RWPE2 (cell line): Measurements from ENCODE around the gene LRRC30.

ENCODE experiments used
- ATAC-seq: fragments of 200-7000 bp; cut with Tn5 transposase; 3 replicates; pipeline ENCODE4 v1.9.1; 2021; ENCODE audit warnings: low read depth
- DNase-seq: peaks from one replicate; pipeline ENCODE4 v3.0.0-alpha.2; 2020; ENCODE audit warnings: low spot score
- H3K27ac ChIP-seq: fragments of 450-650 bp; 2 replicates; pipeline ENCODE4 v1.5.1; 2017; ENCODE audit warnings: mild to moderate bottlenecking; ENCODE audit not compliant: poor library complexity, severe bottlenecking
- H3K27me3 ChIP-seq: fragments of 250-450 bp; sonication (Bioruptor Pico); 2 replicates; pipeline ENCODE4 v1.5.1; 2021; ENCODE audit warnings: mild to moderate bottlenecking, moderate library complexity; ENCODE audit not compliant: insufficient read depth, poor library complexity, severe bottlenecking
- H3K36me3 ChIP-seq: fragments of 250-450 bp; sonication (Bioruptor Pico); 2 replicates; pipeline ENCODE4 v1.5.1; 2020; ENCODE audit warnings: low read depth, mild to moderate bottlenecking, moderate library complexity
- H3K4me1 ChIP-seq: fragments of 250-450 bp; sonication (Bioruptor Pico); 2 replicates; pipeline ENCODE4 v1.5.1; 2021; ENCODE audit warnings: mild to moderate bottlenecking, moderate library complexity; ENCODE audit not compliant: insufficient read depth, poor library complexity, severe bottlenecking
- H3K4me3 ChIP-seq: fragments of 250-450 bp; sonication (Bioruptor Pico); 2 replicates; pipeline ENCODE4 v1.5.1; 2021; ENCODE audit warnings: mild to moderate bottlenecking, moderate library complexity; ENCODE audit not compliant: severe bottlenecking
- H3K9me3 ChIP-seq: fragments of 250-450 bp; sonication (Bioruptor Pico); 2 replicates; pipeline ENCODE4 v1.5.1; 2021; ENCODE audit warnings: mild to moderate bottlenecking, moderate library complexity; ENCODE audit not compliant: severe bottlenecking
- TF ChIP-seq, protein P1 (sequence below): fragments of 450-650 bp; IDR thresholded peaks from one replicate; pipeline ENCODE4 v1.5.1; 2017; ENCODE audit warnings: mild to moderate bottlenecking, moderate library complexity; ENCODE audit not compliant: poor library complexity, severe bottlenecking

Gene LRRC30

DNA sequence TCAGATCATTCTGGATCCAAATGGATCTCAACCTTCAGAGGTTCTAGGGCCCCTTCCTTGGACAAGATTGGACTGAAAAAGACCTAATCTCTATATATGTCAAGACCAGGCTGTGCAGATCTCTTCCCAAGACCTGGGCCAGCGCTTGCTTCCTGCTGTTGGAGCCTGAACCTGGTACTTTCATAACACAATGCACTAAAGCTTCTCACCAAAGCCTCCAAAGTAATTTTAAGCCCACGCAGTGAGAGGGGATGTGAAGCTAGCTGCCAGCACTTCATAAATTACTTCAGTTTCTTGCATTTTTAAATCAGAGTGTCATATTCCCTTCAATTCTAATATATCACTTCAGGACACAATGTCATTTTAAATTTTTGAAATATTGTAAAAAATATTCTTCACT is 50.7 kb downstream of the LRRC30 start:
- TF ChIP-seq, protein P1, sequence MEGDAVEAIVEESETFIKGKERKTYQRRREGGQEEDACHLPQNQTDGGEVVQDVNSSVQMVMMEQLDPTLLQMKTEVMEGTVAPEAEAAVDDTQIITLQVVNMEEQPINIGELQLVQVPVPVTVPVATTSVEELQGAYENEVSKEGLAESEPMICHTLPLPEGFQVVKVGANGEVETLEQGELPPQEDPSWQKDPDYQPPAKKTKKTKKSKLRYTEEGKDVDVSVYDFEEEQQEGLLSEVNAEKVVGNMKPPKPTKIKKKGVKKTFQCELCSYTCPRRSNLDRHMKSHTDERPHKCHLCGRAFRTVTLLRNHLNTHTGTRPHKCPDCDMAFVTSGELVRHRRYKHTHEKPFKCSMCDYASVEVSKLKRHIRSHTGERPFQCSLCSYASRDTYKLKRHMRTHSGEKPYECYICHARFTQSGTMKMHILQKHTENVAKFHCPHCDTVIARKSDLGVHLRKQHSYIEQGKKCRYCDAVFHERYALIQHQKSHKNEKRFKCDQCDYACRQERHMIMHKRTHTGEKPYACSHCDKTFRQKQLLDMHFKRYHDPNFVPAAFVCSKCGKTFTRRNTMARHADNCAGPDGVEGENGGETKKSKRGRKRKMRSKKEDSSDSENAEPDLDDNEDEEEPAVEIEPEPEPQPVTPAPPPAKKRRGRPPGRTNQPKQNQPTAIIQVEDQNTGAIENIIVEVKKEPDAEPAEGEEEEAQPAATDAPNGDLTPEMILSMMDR, result no peak
- Histone ChIP-seq H3K27me3 (no peaks in the 10 kb centered on the region), H3K27ac (no peak overlapping the region), H3K9me3 (no peaks in the 10 kb centered on the region), H3K36me3 (no peaks in the 10 kb centered on the region), H3K4me3 (no peak overlapping the region), H3K4me1 (no peaks in the 10 kb centered on the region)
- ATAC-seq (no peak), DNase-seq (no peak)
